Limb (tissue), 2 donors: ENCODE results near the gene CEP162.
"Not testable (repeated sequence)": the region's sequence is repeated elsewhere in the genome, so short reads cannot be mapped to it uniquely, and the experiment has no call there.

Experiments used
- DNase-seq, 2 donors: peaks; one replicate each; pipeline ENCODE4 v3.0.0-alpha.2; 2016; ENCODE audit errors: extremely low spot score in 2 of 2

The CEP162 gene

DNA sequence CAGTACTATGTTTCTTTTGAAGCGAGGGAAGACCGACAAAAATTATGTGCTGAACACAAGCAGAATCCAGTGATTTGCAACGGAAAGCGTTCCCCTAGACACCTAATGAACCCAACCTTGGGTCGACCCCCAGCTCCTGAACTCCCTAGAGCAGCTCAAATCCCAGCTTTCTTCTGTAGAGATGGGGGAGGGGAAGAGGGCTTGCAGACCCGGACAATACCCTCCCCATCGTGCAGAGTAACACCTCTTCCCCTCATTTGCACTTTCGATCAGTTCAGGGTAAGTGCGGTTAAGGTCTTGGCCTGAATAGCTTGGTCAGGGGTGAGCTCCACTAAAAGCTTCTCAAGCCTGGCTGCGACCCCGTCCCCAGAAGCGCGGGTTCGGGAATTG, 404 bp downstream of the CEP162 start:
- DNase-seq: peak in 1 of 2 donors; percentile 3

DNA sequence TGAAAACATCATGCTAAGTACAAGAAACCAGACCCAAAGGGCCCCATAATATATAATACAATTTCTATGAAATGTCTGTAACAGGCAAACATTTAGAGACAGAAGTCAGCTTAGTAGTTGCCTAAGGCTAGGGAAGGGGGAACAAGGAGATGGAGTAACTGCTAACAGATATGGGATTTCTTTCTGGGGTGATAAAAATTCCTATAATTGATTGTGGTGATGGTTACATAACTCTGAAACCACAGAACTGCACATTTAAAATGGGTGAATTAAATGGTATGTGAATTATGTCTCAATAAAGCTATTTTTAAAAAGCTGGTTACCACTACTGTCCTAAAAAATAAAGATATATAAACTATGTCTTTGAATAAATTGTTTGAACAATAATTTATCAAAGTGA, 3.2 kb downstream of the CEP162 start:
- no peak for DNase-seq

- not testable (repeated sequence) for DNase-seq
Measured at GRCh38 chr6:84223608-84224007, 3.8 kb downstream of the CEP162 start.

- DNase-seq: no peak
Measured at GRCh38 chr6:84222426-84222825, 5.0 kb downstream of the CEP162 start.

- peak in 1 of 2 donors; percentile 28 for DNase-seq
Measured at GRCh38 chr6:84220809-84221409, 6.5 kb downstream of the CEP162 start.

DNA sequence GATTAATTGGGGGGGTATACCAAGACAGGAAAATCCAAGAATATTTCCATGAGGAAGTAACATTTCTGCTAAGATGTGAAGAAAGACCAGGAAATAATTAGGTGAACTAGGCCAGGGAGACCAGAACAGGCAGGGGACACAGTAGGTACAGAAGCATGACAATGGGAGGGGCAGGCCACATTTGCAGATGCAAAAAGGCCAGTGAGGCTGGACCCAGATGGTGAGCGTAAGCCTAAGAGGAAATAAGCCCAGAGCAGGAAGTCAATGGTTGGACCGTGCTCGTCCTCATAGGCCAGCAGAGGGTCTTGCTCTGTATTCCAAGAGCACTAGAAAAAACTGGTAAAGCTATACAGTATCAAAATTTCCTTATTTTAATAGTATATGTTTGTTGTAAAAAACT, 9.4 kb downstream of the CEP162 start:
- DNase-seq: no peak

DNA sequence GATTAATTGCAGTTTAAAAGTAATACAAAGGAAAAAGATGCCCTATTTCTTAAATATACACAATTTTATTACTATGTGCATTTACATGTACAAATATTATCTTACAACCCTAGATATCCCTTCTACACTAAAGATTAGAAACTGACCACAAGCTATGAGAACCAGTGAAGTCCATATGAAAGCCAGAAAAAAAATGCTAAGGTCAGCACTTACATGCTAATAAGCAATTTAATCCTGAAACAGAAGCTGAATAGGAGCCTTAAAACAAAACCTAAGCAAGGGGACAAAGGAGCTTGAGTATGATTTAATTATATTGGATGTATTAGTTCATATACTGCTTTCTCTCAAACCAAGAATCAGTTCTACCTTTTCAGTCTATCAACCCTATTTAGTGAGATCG, 14.2 kb downstream of the CEP162 start:
- no peak for DNase-seq

DNA sequence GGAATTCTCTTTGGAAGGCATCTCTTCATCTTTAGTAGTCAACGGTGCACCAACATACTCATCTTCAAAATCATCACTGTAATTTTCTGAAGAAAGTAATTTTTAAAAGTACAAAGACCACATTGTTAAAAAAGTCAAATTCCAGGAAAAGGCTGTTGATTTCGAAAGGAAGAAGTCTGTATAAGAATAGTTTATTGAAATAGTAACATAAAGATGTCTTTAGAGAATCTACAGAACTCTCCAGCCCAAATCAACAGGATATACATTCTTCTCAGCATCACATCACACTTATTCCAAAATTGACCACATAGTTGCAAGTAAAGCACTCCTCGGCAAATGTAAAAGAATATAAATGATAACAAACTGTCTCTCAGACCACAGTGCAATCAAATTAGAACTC, 23.4 kb downstream of the CEP162 start:
- DNase-seq: no peak

GRCh38 chr6:84199987-84200386, 27.5 kb downstream of the CEP162 start:
- not testable (repeated sequence) for DNase-seq

DNA sequence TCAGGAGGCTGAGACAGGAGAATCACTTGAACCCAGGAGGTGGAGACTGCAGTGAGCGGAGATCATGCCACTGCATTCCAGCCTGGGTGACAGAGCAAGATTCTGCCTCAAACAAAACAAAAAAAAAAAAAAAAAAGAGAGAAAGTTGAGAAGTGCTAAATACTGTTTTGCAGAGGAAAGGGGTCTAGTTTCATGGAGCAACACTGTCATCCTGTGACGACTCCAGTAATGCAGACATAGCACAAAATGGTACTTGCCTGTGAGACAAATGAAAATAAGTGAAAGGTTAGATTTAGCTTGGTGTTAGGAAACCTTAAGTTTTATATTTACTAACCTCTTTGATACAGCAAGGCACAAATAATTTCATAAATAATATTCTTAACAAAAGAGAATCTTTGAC, 29.7 kb downstream of the CEP162 start:
- DNase-seq: no peak

DNA sequence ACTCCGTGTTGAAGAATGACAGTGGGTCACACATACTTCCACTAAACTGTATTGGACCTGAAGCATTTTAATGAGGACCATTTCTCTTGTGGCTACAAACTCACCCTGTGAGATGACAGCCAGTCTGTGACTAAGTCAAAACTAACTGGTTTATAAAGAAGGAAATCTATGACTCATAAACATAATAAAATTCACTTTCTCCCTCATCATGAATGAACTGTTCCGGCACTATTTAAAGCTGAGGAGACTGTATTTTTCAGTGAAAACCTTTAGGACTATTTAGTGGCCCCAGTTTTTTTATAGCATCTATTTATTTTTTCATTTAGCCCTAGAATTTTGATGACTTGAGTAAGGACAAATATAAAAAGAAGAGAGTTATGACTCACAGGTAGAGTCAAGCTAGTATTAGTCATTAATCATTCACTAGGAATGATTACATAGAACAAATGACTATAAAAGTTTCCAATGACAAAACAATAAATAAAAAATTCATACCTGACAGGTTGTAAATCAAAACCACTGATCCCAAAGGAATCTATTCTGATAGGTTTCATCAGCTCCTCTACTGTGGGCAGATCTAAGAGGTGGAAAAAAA, 34.2 kb downstream of the CEP162 start:
- no peak for DNase-seq

DNA sequence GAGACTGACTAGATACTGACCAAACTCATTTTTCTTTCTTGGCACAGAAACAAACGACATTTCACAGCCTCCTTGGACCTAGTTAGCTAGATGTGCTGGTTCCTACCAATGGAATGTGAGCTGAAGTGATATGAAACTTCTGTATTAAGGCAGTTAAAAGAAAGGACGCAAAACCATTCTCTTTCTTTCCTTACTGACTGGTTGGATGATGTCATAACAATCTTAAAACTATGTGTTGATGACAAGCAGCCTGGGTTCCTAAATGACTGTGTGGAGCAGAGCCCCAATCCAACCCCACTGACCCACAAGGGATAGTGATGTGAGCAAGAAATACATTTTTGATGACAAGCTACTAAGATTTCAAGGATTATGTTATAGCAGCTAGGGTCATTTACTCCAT, 35.6 kb downstream of the CEP162 start:
- DNase-seq: no peak

- not testable (repeated sequence) for DNase-seq
Measured at GRCh38 chr6:84189356-84189755, 38.1 kb downstream of the CEP162 start.

DNA sequence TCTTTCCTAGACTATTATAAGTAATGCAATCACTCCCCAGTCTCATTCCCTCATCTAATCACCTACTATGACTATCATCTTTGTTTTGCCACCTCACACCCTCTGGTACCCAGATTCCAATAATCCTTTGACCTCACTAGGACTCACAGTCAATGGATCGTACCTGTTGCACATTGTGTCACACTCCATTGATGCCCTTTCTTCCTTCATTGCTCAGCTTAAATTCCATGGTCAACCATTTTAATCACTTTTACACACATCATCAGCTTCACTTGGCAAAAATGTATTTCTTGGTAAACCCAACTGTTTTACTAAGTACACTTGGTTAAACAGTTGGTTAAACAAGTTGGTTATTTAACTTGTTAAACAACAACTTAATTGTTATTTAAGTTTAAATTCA, 44.0 kb downstream of the CEP162 start:
- no peak for DNase-seq

DNA sequence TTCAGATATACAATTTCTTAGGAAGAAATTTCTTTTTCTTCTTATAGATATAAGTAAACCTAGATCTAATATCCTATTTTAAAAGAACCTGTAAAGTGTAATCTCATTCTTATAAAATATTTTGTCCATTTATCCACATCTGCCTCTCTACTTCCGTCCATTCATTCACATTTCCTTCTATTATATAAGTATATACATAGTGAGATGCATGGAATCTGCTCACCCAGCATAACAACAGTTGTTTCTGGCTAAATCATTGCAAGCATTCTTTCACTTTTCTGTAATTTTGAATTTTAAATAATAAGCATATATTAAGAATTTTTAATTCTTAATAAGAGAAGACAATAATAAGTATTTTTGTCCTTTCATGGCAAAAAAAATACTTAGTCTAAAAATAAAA, 45.4 kb downstream of the CEP162 start:
- no peak for DNase-seq

GRCh38 chr6:84177241-84177640, 50.2 kb downstream of the CEP162 start:
- no peak for DNase-seq

GRCh38 chr6:84172574-84172973, 54.9 kb downstream of the CEP162 start:
- DNase-seq: no peak

DNA sequence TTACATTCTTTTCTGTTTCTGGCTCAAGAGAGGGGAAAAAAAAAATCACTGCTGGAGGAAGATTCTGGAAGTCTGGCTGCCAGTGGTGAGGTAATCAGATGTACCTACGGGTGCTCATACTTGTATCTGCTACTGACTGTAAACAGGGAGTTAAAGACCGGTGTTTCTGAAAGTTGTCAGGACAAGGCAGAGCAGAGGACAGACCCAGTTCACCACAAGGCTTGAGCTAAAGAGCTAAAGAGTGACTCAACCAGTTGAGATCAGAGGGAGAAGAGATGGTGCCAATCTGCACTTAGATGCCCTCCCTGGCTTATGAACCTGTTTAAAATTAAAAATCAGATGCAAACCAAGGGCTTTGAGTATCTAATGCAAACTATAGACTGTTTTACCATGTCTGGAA, 55.4 kb downstream of the CEP162 start:
- no peak for DNase-seq

GRCh38 chr6:84167457-84167856, 60.0 kb downstream of the CEP162 start:
- DNase-seq: no peak

DNA sequence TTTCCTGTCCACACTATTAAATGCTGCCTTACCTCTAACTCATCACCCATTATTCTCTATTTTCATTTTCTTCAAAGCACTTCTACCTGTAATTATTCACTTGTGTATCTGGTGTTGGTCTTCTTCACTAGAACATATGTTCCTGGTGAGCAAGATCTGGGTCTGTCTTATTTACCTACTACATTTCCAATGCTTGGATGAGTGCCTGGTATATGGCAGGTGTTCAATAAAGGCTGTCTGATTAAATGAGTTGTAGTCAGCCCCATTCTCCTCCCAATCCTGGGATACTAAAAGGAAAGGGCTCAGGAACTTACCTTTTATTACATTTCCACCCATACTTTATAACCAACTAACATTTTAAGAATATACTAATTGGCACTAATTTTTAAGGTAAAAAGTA, 61.0 kb downstream of the CEP162 start:
- DNase-seq: no peak

GRCh38 chr6:84164328-84164727, 63.1 kb downstream of the CEP162 start:
- DNase-seq: not testable (repeated sequence)

DNA sequence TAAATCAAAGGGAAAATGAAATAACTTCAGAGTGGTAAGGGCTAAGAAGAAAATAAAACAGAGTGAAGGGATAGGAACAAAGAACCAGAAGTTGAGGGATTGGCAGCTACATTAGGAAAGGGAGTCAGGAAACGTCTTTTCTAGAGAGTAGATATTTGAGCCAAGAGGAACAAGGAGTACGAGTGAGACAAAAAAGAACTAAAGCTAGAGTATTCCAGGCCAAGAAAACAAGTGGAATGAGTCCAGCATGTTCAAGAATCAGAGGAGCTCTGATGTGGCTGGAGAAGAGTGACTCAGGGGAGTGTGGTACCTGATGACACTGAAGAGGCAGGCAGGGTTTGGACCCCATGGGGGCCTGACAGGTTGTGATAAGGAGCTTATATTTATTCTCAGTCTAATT, 66.3 kb downstream of the CEP162 start:
- DNase-seq: no peak

GRCh38 chr6:84156306-84156705, 71.1 kb downstream of the CEP162 start:
- DNase-seq: no peak

DNA sequence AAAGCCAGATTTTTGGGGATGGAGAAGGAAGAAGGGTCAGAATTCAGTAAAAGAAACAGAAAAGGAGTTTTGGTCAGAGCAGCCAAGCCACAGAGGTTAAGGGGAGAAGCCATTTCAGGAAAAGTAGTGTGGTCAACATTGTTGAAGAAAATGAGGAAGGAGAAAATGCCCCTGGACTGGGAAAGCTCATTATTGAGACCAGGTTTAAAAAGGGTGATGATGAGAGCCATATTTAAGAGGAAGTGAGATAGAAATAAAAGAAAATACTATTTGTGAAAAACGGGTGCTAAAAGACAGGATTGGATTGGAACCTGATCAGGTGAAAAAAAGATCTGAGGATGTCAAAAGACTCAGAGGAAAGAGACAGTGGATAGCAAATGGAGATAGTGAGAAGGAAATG, 75.8 kb downstream of the CEP162 start:
- no peak for DNase-seq
